IPS DF 6.9 (cell line): ENCODE measurements around the gene LRRC32.

Experiments used
- DNase-seq: peaks from one replicate; pipeline ENCODE4 v3.0.0-alpha.2; 2013; ENCODE audit warnings: low read depth, low spot score
- H3K27ac ChIP-seq: one replicate; pipeline ENCODE4 v1.5.1; 2013; ENCODE audit warnings: low read length, control low read depth
- H3K27me3 ChIP-seq: 2 replicates; pipeline ENCODE4 v1.6.1; 2013; ENCODE audit warnings: mild to moderate bottlenecking, low read length; ENCODE audit not compliant: control insufficient read depth, insufficient read depth
- H3K36me3 ChIP-seq: 2 replicates; pipeline ENCODE4 v1.6.1; 2013; ENCODE audit warnings: low read length; ENCODE audit not compliant: control insufficient read depth, insufficient read depth
- H3K4me1 ChIP-seq: 2 replicates; pipeline ENCODE4 v1.6.1; 2013; ENCODE audit warnings: low read length; ENCODE audit not compliant: control insufficient read depth, insufficient read depth
- H3K4me3 ChIP-seq: 2 replicates; pipeline ENCODE4 v1.5.1; 2013; ENCODE audit warnings: mild to moderate bottlenecking, low read length
- H3K9me3 ChIP-seq: 2 replicates; pipeline ENCODE4 v1.6.1; 2013; ENCODE audit warnings: low read length, inconsistent platforms; ENCODE audit not compliant: control insufficient read depth, insufficient read depth
- WGBS: extraction: QIAGEN DNeasy Blood & Tissue Kit; methylation state at CpG from one replicate; pipeline ENCODE4 v1.1.7; 2013; ENCODE audit warnings: mixed read lengths, missing lambda C conversion rate; ENCODE audit not compliant: insufficient read length, insufficient coverage; 5-methylcytosine and 5-hydroxymethylcytosine counted together

Gene LRRC32, protein sequence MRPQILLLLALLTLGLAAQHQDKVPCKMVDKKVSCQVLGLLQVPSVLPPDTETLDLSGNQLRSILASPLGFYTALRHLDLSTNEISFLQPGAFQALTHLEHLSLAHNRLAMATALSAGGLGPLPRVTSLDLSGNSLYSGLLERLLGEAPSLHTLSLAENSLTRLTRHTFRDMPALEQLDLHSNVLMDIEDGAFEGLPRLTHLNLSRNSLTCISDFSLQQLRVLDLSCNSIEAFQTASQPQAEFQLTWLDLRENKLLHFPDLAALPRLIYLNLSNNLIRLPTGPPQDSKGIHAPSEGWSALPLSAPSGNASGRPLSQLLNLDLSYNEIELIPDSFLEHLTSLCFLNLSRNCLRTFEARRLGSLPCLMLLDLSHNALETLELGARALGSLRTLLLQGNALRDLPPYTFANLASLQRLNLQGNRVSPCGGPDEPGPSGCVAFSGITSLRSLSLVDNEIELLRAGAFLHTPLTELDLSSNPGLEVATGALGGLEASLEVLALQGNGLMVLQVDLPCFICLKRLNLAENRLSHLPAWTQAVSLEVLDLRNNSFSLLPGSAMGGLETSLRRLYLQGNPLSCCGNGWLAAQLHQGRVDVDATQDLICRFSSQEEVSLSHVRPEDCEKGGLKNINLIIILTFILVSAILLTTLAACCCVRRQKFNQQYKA

DNA sequence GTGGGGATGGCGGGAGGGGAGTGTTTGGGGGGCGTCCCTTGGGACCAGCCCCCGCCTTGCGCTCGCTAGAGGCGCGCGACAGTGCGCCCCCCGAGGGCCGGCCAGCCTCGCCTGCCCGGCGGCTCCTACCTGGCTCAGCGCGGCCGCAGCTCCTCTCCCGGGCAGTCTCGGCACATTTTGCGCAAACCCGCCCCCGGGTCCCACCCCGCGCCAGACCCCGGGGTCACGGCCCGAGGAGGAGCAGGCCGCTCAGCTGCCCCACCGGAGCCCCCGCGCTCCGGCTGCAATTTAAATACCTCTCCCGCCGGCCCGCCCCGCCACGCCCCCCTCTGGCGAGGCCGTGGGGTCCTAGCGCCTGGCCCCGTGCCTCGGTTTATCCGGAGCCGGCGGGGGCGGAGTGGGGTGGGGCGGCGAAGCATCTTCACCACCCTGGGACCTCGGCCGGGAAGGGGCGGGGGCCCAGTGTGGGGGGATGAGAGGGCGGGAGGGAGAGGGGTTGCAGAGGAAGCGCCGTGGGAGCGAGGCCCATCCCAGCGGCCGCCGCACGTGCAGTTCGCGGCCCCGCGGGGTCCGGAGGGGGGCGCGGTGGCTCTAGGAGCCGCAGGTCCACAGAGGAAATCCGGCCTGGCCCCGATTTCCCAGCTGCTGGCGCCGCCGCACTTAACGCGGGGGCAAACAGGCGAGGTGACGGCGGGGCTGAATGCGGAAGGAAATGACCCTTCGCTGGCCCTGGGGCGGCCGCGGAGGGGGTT, at the start of gene LRRC32:
LRRC32 (minus strand) TSS at position 263 of the 752 bp plus-strand sequence. CDS start 4,793 bp downstream, outside the sequence.
- no peaks in the 10 kb centered on the region for H3K36me3 ChIP-seq
- H3K27ac ChIP-seq = no peak within 1 kb of the TSS
- no peaks in the 10 kb centered on the region for H3K4me1 ChIP-seq
- H3K4me3 ChIP-seq = peak within 1 kb of the TSS; percentile 49; the same call in 1 of the 2 replicates
- no peaks in the 10 kb centered on the region for H3K9me3 ChIP-seq
- DNase-seq = no peak
- H3K27me3 ChIP-seq = peaks cover 8% of the 10 kb centered on the region; the same call in 1 of the 2 replicates
- no CpG with 5 or more reads among the region's 82 CpGs for WGBS

DNA sequence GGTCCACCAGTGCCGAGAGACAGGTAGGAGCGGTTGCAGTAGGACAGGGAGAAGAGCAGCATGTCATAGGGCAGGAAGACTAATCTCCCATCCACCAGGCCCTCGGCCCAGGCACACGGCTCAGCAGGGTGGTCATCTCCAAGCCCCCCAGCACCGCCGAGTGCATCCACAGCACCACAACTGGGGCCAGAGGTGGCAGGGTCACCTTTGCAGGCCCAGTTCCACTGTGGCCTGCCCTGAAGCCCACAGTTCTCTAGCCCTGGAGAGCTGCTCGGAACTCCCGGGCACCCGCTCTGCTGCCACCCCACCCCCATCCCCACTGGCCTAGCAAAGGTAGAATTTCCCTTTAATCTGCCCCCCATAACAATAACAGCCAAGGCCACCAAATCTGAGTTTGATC, 49.1 kb upstream of the LRRC32 start:
- Histone ChIP-seq H3K27ac (no peak overlapping the region), H3K4me3 (no peak overlapping the region), H3K36me3 (no peaks in the 10 kb centered on the region), H3K4me1 (no peaks in the 10 kb centered on the region), H3K27me3 (no peaks in the 10 kb centered on the region), H3K9me3 (no peaks in the 10 kb centered on the region)
- DNase-seq = no peak
- no CpG with 5 or more reads among the region's 9 CpGs for WGBS

DNA sequence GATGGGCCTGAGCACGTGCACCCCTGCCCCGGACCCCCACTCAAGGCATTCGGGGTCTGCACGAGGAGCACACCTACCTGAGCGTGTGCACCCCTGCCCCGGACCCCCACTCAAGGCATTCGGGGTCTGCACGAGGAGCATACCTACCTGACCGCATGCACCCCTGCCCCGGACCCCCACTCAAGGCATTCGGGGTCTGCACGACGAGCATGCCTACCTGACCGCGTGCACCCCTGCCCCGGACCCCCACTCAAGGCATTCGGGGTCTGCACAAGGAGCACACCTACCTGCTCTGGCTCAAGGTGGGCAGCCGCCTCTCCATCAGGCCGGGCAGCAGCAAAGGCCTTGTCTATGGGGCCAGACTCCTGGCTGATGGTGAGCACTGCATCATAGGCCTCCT, 48.7 kb upstream of the LRRC32 start:
- DNase-seq = no peak
- no CpG with 5 or more reads among the region's 19 CpGs for WGBS
- no peaks in the 10 kb centered on the region for H3K27me3 ChIP-seq
- no peaks in the 10 kb centered on the region for H3K4me1 ChIP-seq
- no peak overlapping the region for H3K27ac ChIP-seq
- H3K9me3 ChIP-seq = no peaks in the 10 kb centered on the region
- no peak overlapping the region for H3K4me3 ChIP-seq
- H3K36me3 ChIP-seq = no peaks in the 10 kb centered on the region

DNA sequence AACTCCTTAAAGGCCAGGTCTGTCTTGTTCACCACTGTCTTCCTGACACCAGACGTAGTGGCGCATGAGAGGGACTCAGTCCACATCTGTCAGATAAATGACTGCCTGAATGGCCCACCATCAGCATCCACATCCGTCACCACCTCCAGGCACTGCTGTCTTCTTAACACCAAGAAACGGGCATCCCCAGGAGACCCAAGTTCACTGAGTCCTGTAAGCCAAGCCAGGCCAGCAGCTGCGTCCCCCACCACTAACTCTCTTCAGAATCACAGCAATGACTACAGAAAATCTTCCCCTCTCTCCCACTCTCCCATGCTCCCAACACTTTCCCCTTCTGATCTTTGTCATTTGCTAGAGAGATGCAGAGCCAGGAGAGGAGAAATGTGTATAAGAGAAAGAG, 47.3 kb upstream of the LRRC32 start:
- WGBS = no CpG with 5 or more reads among the region's 5 CpGs
- Histone ChIP-seq H3K9me3 (no peaks in the 10 kb centered on the region), H3K4me3 (no peak overlapping the region), H3K4me1 (no peaks in the 10 kb centered on the region), H3K27ac (no peak overlapping the region), H3K27me3 (no peaks in the 10 kb centered on the region), H3K36me3 (no peaks in the 10 kb centered on the region)
- no peak for DNase-seq

DNA sequence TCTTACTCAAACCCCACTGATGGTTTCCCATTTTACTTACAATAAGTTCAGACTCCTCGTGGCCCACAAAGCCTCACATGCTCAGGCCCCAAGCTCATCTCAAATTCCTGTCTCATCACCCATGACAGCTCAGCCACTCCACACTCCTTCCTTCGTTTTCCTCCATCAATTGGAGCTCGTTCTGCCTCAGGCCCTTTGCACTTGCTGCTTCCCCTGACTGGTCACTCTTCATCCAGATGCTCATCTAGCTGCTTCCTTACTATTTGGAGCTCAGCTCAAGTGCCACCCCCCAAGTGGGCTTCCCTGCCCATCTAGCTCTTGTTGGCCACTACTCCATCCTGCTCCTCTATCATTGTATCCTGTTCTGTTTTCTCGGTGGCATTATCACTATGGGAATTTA, 46.8 kb upstream of the LRRC32 start:
- no peaks in the 10 kb centered on the region for H3K9me3 ChIP-seq
- H3K4me3 ChIP-seq = no peak overlapping the region
- no peaks in the 10 kb centered on the region for H3K36me3 ChIP-seq
- no peak for DNase-seq
- WGBS = no CpG with 5 or more reads among the region's 4 CpGs
- H3K4me1 ChIP-seq = no peaks in the 10 kb centered on the region
- H3K27ac ChIP-seq = no peak overlapping the region
- H3K27me3 ChIP-seq = no peaks in the 10 kb centered on the region

DNA sequence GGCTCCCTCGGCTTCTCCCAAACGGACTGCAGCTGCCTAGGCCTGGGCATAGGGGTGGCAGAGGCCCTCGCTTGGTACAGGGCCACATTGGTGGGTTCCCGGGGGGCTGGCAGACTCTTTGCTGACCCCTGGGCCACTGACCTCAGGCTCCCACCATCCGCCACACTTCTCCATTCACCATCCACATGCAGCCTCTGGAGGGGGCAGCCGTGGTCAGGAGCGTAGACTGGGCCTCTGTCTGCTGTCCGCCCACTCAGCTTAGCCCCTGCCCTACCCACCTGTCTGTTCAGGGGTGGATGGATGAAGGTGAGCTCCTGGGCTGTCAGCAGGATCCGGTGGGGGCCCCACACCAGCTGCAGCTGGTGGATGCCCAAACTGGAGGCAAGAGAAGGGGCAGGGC, 45.7 kb upstream of the LRRC32 start:
- H3K27me3 ChIP-seq = no peaks in the 10 kb centered on the region
- no peaks in the 10 kb centered on the region for H3K36me3 ChIP-seq
- no peak overlapping the region for H3K27ac ChIP-seq
- H3K4me1 ChIP-seq = no peaks in the 10 kb centered on the region; the same call in 1 of the 2 replicates
- H3K4me3 ChIP-seq = no peak overlapping the region
- DNase-seq = no peak
- no peaks in the 10 kb centered on the region for H3K9me3 ChIP-seq
- no CpG with 5 or more reads among the region's 9 CpGs for WGBS

DNA sequence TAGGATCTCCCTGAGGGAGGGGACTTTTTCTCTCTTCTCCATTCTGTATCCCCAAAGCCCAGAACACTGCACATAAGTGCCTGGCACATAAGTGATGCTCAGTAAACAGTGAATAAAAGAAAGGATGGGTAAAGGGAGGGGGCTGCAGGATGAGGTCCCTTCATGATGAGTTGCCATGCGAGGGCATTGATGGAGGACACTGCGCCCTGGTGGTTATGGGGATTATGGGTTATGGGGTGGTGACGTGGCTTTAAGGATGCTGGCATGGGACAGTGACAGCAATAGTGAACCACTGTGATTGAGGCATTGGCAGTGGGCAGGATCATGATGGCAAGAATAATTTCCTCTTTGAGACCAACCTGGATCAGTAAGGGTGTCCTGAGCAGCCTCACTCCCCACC, 43.9 kb upstream of the LRRC32 start:
- no peak for DNase-seq
- no peak overlapping the region; the same call in 1 of the 2 replicates for H3K4me3 ChIP-seq
- H3K27me3 ChIP-seq = no peaks in the 10 kb centered on the region
- H3K4me1 ChIP-seq = no peaks in the 10 kb centered on the region; the same call in 1 of the 2 replicates
- no peaks in the 10 kb centered on the region for H3K9me3 ChIP-seq
- H3K27ac ChIP-seq = no peak overlapping the region
- WGBS = no CpG with 5 or more reads among the region's 3 CpGs
- no peaks in the 10 kb centered on the region for H3K36me3 ChIP-seq

DNA sequence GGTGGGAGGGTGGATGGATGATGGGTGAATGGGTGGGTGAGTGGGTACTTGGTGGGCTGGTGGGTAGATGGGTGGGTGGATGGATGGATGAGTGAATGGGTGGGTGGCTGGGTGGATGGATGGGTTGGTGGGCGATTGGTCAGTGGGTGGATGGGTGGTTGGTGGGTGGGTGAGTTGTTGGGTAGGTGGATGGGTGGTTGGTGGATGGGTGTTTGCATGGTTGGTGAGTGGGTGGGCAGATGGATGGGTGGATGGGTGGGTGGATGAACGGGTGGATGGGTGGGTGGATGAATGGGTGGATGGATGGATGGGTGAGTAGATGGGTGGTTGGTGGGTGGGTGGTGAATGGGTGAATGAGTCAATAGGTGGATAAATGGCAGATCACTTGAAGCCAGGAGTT, 43.0 kb upstream of the LRRC32 start:
- Histone ChIP-seq H3K4me1 (no peaks in the 10 kb centered on the region; the same call in 1 of the 2 replicates), H3K4me3 (no peak overlapping the region), H3K27me3 (no peaks in the 10 kb centered on the region; the same call in 1 of the 2 replicates), H3K36me3 (no peaks in the 10 kb centered on the region), H3K9me3 (no peaks in the 10 kb centered on the region), H3K27ac (no peak overlapping the region)
- no peak for DNase-seq
- no CpG with 5 or more reads among the region's 2 CpGs for WGBS

DNA sequence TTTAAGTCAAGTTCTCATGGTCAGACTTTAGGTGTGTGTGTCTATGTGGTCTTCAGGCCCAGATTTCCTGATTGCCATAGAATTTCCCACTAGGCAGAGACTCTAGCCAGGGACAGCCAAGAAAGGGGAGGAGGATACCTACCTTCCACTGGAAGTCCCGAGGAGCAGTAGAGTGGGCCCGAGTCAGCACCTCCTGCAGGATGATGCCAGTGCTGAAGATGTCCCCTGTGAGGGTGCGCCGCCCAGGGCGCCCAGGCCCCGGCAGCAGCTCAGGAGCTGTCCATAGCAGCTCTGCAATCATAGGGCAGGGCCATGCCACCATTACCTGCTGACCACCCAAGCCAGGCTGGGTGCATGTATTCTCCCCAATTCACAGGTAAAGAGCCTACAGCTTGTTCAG, 41.6 kb upstream of the LRRC32 start:
- WGBS = no CpG with 5 or more reads among the region's 6 CpGs

DNA sequence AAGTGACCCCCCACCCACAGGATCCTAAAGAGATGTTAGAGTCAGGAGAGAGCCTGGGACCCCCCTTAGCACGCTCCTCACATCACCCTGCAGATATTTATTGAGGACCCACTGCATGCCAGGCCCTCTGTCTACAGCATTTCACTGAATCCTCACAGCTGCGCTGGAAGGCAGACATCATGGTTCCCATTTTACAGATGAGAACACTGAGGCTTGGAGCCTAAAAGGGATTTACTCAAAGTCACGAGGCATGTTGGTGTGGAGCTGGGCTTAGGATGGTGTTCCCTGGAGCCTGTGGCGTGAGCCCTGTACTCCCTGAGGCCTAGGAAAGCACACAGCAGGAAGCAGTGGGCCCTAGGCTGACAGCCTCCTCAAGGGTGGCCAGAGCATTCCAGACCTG, 39.2 kb upstream of the LRRC32 start:
- no peaks in the 10 kb centered on the region; the same call in 1 of the 2 replicates for H3K4me1 ChIP-seq
- no peaks in the 10 kb centered on the region for H3K9me3 ChIP-seq
- H3K27me3 ChIP-seq = no peaks in the 10 kb centered on the region; the same call in 1 of the 2 replicates
- no peaks in the 10 kb centered on the region for H3K36me3 ChIP-seq
- no CpG with 5 or more reads among the region's 4 CpGs for WGBS
- H3K4me3 ChIP-seq = no peak overlapping the region
- H3K27ac ChIP-seq = no peak overlapping the region
- no peak for DNase-seq

More for the DNA sequence above, 41.6 kb upstream of the LRRC32 start:
- Histone ChIP-seq H3K36me3 (no peaks in the 10 kb centered on the region), H3K27ac (no peak overlapping the region), H3K27me3 (no peaks in the 10 kb centered on the region; the same call in 1 of the 2 replicates), H3K4me1 (no peaks in the 10 kb centered on the region; the same call in 1 of the 2 replicates), H3K9me3 (no peaks in the 10 kb centered on the region), H3K4me3 (no peak overlapping the region; the same call in 1 of the 2 replicates)
- no peak for DNase-seq
